ENCODE measurements around the gene KCTD10.

- TF ChIP-seq CTCF (conservative IDR thresholded peaks at IDR 0.05), result no peak
- no peak for TF ChIP-seq ZFX (IDR thresholded peaks at IDR 0.05)
Observed at GRCh38 chr12:109489016-109489954, 12.2 kb upstream of the KCTD10 start.
